CD4-positive, alpha-beta T cell (primary cell): ENCODE results near the gene CRYL1. TPM values are rescaled to one million over a fixed set of nuclear protein-coding genes. Genes with fewer than 3 reads are reported as not detected.

Source experiments
- ATAC-seq: fragments of 200-7000 bp; cut with Tn5 transposase; one replicate; pipeline ENCODE4 v1.10.0; 2022; ENCODE audit warnings: mild to moderate bottlenecking; ENCODE audit not compliant: poor library complexity
- CTCF ChIA-PET: fragments of 350-600 bp; sonication (Branson Sonifier 250); formaldehyde crosslinking; loops from one replicate; lab custom pipeline; 2021; ENCODE audit warnings: antibody characterized with exemption, inconsistent platforms; lab: Charles Lee
- POLR2A ChIA-PET: fragments of 350-600 bp; sonication (Branson Sonifier 250); formaldehyde crosslinking; loops from one replicate; lab custom pipeline; 2021; ENCODE audit warnings: antibody characterized with exemption, inconsistent platforms; lab: Charles Lee
- DNase-seq, 14 experiments: peaks; one replicate each; pipeline ENCODE4 v3.0.0-alpha.2; 2013 to 2020; ENCODE audit warnings: mixed read lengths in 2 of 14
- H3K27ac ChIP-seq, 2 donors: one replicate each; pipeline versions ENCODE4 v1.5.1 to v1.7.0; 2013; ENCODE audit warnings: low read length in 2 of 2, low read depth in 1 of 2, mild to moderate bottlenecking in 1 of 2
- H3K27me3 ChIP-seq, 2 experiments: 1 replicate in 1 of 2; 2 replicates in 1 of 2; pipeline versions ENCODE4 v1.6.1 to v1.7.0; 2013; ENCODE audit warnings: low read length in 2 of 2, control low read depth in 1 of 2, mild to moderate bottlenecking in 1 of 2, moderate library complexity in 1 of 2; ENCODE audit not compliant: insufficient read depth in 2 of 2, control insufficient read depth in 1 of 2
- H3K36me3 ChIP-seq: one replicate; pipeline ENCODE4 v1.6.1; 2013; ENCODE audit warnings: low read length, control low read depth; ENCODE audit not compliant: insufficient read depth
- H3K4me1 ChIP-seq: one replicate; pipeline ENCODE4 v1.6.1; 2013; ENCODE audit warnings: low read length, control low read depth; ENCODE audit not compliant: insufficient read depth
- H3K4me3 ChIP-seq: one replicate; pipeline ENCODE4 v1.5.1; 2013; ENCODE audit warnings: mild to moderate bottlenecking, low read length, moderate library complexity
- H3K9me3 ChIP-seq, 2 experiments: 1 replicate in 1 of 2; 2 replicates in 1 of 2; pipeline versions ENCODE4 v1.6.1 to v1.7.0; 2013; ENCODE audit warnings: low read length in 2 of 2, mild to moderate bottlenecking in 2 of 2, control low read depth in 1 of 2, moderate library complexity in 1 of 2; ENCODE audit not compliant: control insufficient read depth in 1 of 2, insufficient read depth in 1 of 2
- H3K27ac Mint-ChIP-seq: one replicate; pipeline ENCODE4 v1.8.0; 2020; ENCODE audit warnings: mixed read lengths
- H3K27me3 Mint-ChIP-seq: one replicate; pipeline ENCODE4 v1.8.0; 2021; ENCODE audit warnings: mixed read lengths
- H3K36me3 Mint-ChIP-seq: one replicate; pipeline ENCODE4 v1.8.0; 2021; ENCODE audit warnings: low read depth, mixed read lengths
- H3K4me1 Mint-ChIP-seq: one replicate; pipeline ENCODE4 v1.8.0; 2021; ENCODE audit warnings: low read depth, mixed read lengths
- H3K4me3 Mint-ChIP-seq: one replicate; pipeline ENCODE4 v1.8.0; 2020; ENCODE audit warnings: mild to moderate bottlenecking, mixed read lengths
- H3K9me3 Mint-ChIP-seq: one replicate; pipeline ENCODE4 v1.8.0; 2020; ENCODE audit warnings: mixed read lengths
- CTCF ChIP-seq: fragments of 200-600 bp; IDR thresholded peaks from one replicate; pipeline ENCODE4 v1.8.0; 2022; ENCODE audit warnings: antibody characterized with exemption, mild to moderate bottlenecking
- intact Hi-C, 2 experiments: fragments of 100-400 bp; cut with DNase I in 1 of 2; cut with micrococcal nuclease in 1 of 2; formaldehyde crosslinking; loops; one replicate each; pipeline versions ENCODE4 v1.15.1 to v1.9.0; 2023 to 2025; cut with DNase I, micrococcal nuclease
- total RNA-seq, 174 experiments: library from RNA in 2 of 174; stranded (reverse) in 2 of 174; gene quantifications; one replicate each; pipeline ENCODE4 v1.2.3 and lab custom pipeline; 2021 to 2026

CRYL1 gene
- total RNA-seq, 2 experiments from 2014 or later, result 7.9 to 8.0 TPM

GRCh38 chr13:20399961-20400360 is 125.7 kb downstream of the CRYL1 start:
- DNase-seq, result no peak
- H3K27ac ChIP-seq, result no peak overlapping the region
- Mint-ChIP-seq H3K9me3 (no peaks in the 10 kb centered on the region), H3K4me1 (peaks cover 8% of the 10 kb centered on the region), H3K4me3 (no peak overlapping the region), H3K27me3 (no peaks in the 10 kb centered on the region), H3K36me3 (no peaks in the 10 kb centered on the region), H3K27ac (no peak overlapping the region)
- ChIA-PET POLR2A (no interaction called here), CTCF (no interaction called here)
- TF ChIP-seq CTCF, result no peak
- H3K27me3 ChIP-seq, result no peaks in the 10 kb centered on the region
- ATAC-seq, result no peak
- peaks cover 0 to 3% of the 10 kb centered on the region in 2 experiments for H3K9me3 ChIP-seq
- intact Hi-C loops, result no loop called here
- peaks cover 11% of the 10 kb centered on the region for H3K4me1 ChIP-seq
- H3K4me3 ChIP-seq, result no peak overlapping the region
- no peaks in the 10 kb centered on the region for H3K36me3 ChIP-seq

- intact Hi-C loops, result no loop called here
- ATAC-seq (no peak), DNase-seq (no peak)
- Histone ChIP-seq H3K27me3 (no peaks in the 10 kb centered on the region), H3K4me3 (no peak overlapping the region), H3K9me3 (peaks cover 0 to 7% of the 10 kb centered on the region in 2 experiments), H3K27ac (no peak overlapping the region), H3K36me3 (no peaks in the 10 kb centered on the region), H3K4me1 (peaks cover 11% of the 10 kb centered on the region)
- ChIA-PET CTCF (no interaction called here), POLR2A (no interaction called here)
- Mint-ChIP-seq H3K27ac (no peak overlapping the region), H3K4me3 (no peak overlapping the region), H3K9me3 (no peaks in the 10 kb centered on the region), H3K4me1 (peaks cover 8% of the 10 kb centered on the region), H3K27me3 (no peaks in the 10 kb centered on the region), H3K36me3 (no peaks in the 10 kb centered on the region)
- TF ChIP-seq CTCF, result no peak
Observed at GRCh38 chr13:20399515-20399914, 126.1 kb downstream of the CRYL1 start.

- Mint-ChIP-seq H3K27ac (no peak overlapping the region), H3K27me3 (no peaks in the 10 kb centered on the region), H3K36me3 (no peaks in the 10 kb centered on the region), H3K4me1 (peaks cover 8% of the 10 kb centered on the region), H3K4me3 (no peak overlapping the region), H3K9me3 (no peaks in the 10 kb centered on the region)
- DNase-seq (no peak), ATAC-seq (no peak)
- no peak overlapping the region for H3K27ac ChIP-seq
- peaks cover 11% of the 10 kb centered on the region for H3K4me1 ChIP-seq
- POLR2A ChIA-PET, result no interaction called here
- no peaks in the 10 kb centered on the region for H3K36me3 ChIP-seq
- intact Hi-C loops, result no loop called here
- H3K27me3 ChIP-seq, result no peaks in the 10 kb centered on the region
- no peak for TF ChIP-seq CTCF
- H3K4me3 ChIP-seq, result no peak overlapping the region
- peaks cover 0 to 11% of the 10 kb centered on the region in 2 experiments for H3K9me3 ChIP-seq
- CTCF ChIA-PET, result no interaction called here
Observed at GRCh38 chr13:20398459-20398858, 127.2 kb downstream of the CRYL1 start.
